Skeletal muscle satellite cell (primary cell): ENCODE results near the gene RTCB. TPM values are rescaled to one million over a fixed set of nuclear protein-coding genes. Genes with fewer than 3 reads are reported as not detected.

Experiments used
- H3K27me3 ChIP-seq: 2 replicates; pipeline ENCODE4 v1.7.0; 2013; ENCODE audit warnings: low read length; ENCODE audit not compliant: control insufficient read depth, insufficient read depth
- H3K36me3 ChIP-seq: 2 replicates; pipeline ENCODE4 v1.7.0; 2013; ENCODE audit warnings: mild to moderate bottlenecking, control low read depth, low read length; ENCODE audit not compliant: insufficient read depth
- H3K4me1 ChIP-seq: 2 replicates; pipeline ENCODE4 v1.7.0; 2013; ENCODE audit warnings: low read length; ENCODE audit not compliant: control insufficient read depth, insufficient read depth
- H3K4me2 ChIP-seq: 2 replicates; pipeline ENCODE4 v1.7.0; 2013; ENCODE audit warnings: mild to moderate bottlenecking, low read length
- H3K4me3 ChIP-seq: 2 replicates; pipeline ENCODE4 v1.7.0; 2013; ENCODE audit warnings: low read length
- H3K9ac ChIP-seq: 2 replicates; pipeline ENCODE4 v1.7.0; 2013; ENCODE audit warnings: mild to moderate bottlenecking, low read depth, low read length, moderate library complexity
- H3K9me3 ChIP-seq: replicated peaks from 2 replicates; pipeline ENCODE4 v1.7.0; 2013; ENCODE audit warnings: mild to moderate bottlenecking, control low read depth, low read length
- total RNA-seq: library from RNA; depleted of rRNA; stranded (reverse); fragments of >200 nt; gene quantifications from 2 replicates; pipeline ENCODE4 v1.2.3, GENCODE V29; 2012; rRNA removed

Gene RTCB
- total RNA-seq = 80.6 and 101 TPM in 2 replicates

DNA sequence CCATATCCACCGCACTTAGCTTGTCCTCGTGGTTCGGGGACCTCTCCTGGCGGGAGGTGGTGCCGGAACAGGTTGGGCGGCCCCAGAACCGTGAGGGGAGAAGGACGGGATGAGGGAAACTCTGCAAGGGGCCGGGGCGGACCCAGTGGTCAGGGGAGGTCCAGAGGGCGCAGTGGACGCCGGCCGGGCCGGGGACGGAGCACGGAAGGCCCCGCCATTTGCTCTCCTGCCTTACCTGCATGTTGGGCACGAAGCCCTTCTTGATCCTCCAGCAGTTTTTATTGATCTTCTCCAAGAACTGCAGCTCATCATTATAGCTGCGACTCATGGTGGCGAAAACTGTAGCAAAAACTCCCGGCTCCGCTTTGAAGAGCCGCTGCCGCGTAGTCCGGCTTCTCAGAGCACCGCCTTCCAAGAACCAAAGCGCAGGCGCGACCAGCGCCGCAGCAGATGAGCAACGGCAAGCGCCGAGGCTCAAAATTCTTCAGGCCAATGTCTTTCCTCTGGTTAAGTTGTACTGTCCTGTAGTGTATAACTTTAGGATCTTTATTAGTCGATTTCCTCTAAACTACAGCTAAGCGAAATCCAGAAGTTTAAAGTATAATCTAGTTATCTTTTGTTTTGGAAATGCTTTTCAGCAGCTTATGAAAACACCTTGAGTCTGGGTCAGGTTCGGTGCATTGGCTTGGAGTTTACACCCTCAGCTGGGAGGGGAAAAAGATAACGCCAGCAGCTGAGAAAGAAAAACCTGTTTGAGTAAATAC lies at the start of gene RTCB:
Gene RTCB (minus strand): TSS at position 419 of the 764 bp plus-strand sequence. CDS start 91 bp downstream, at position 328.
- Histone ChIP-seq H3K4me1 (peaks cover 12% of the 10 kb centered on the region), H3K9me3 (no peaks in the 10 kb centered on the region), H3K9ac (peak within 1 kb of the TSS; percentile 93), H3K27me3 (peaks cover 20% of the 10 kb centered on the region), H3K4me3 (peak within 1 kb of the TSS; percentile 88), H3K36me3 (peaks cover 22% of the 10 kb centered on the region), H3K4me2 (peak within 1 kb of the TSS; percentile 98)

- no peaks in the 10 kb centered on the region for H3K9me3 ChIP-seq
- H3K9ac ChIP-seq = no peak overlapping the region
- no peaks in the 10 kb centered on the region for H3K36me3 ChIP-seq
- H3K4me2 ChIP-seq = no peak overlapping the region
- no peak overlapping the region for H3K4me3 ChIP-seq
- no peaks in the 10 kb centered on the region for H3K4me1 ChIP-seq
- H3K27me3 ChIP-seq = peaks cover 53% of the 10 kb centered on the region
Observed at GRCh38 chr22:32457031-32457430, 45.0 kb upstream of the RTCB start.

DNA sequence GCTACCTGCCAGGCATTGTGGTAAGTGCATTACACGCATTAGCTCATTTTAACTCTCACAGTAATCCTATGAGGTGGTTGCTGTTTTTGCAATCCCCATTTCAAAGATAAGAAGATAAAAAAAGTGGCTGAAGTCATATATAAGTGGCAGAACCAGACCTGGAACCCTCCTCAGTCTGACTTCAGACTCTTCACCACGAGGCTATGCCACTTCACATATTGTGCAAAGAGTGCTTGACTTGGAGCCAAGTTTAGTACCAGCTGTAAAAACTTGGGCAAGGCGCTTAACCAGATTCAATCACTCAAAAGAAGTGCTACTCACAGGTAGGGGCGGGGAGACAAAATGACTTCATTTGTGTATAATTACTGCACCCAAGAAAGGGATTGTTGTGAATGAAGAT lies 36.9 kb upstream of the RTCB start:
- Histone ChIP-seq H3K36me3 (no peaks in the 10 kb centered on the region), H3K4me3 (no peak overlapping the region), H3K27me3 (peaks cover 13% of the 10 kb centered on the region)

DNA sequence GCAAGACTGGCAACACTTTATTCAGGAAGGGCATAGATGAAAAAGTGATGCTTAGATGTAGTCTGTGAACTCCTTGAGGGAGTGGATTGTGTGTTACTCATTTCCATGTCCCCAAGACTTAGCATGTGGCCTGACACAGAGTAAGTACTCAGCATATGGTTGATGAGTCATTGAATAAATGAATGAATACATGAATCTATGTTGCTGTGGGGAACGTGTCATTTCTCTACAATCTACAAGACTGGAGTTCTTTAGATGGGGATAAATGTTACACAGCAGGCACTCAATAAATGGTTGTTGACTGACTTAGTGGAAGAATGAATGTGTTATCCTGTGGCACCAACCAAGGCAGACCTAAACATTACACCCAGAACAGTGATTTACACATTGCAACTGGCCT lies 34.3 kb upstream of the RTCB start:
- H3K4me2 ChIP-seq = no peak overlapping the region
- no peaks in the 10 kb centered on the region for H3K9me3 ChIP-seq
- H3K4me1 ChIP-seq = no peaks in the 10 kb centered on the region
- no peak overlapping the region for H3K4me3 ChIP-seq
- H3K9ac ChIP-seq = no peak overlapping the region
- H3K27me3 ChIP-seq = peaks cover 20% of the 10 kb centered on the region
- H3K36me3 ChIP-seq = no peaks in the 10 kb centered on the region

More for the DNA sequence above, 36.9 kb upstream of the RTCB start:
- no peak overlapping the region for H3K4me2 ChIP-seq
- H3K9me3 ChIP-seq = no peaks in the 10 kb centered on the region
- no peaks in the 10 kb centered on the region for H3K4me1 ChIP-seq
- H3K9ac ChIP-seq = no peak overlapping the region

GRCh38 chr22:32444068-32444467 lies 32.0 kb upstream of the RTCB start:
- H3K36me3 ChIP-seq = no peaks in the 10 kb centered on the region
- peaks cover 21% of the 10 kb centered on the region for H3K27me3 ChIP-seq
- no peaks in the 10 kb centered on the region for H3K9me3 ChIP-seq
- no peak overlapping the region for H3K4me2 ChIP-seq
- no peak overlapping the region for H3K9ac ChIP-seq
- no peaks in the 10 kb centered on the region for H3K4me1 ChIP-seq
- H3K4me3 ChIP-seq = no peak overlapping the region

DNA sequence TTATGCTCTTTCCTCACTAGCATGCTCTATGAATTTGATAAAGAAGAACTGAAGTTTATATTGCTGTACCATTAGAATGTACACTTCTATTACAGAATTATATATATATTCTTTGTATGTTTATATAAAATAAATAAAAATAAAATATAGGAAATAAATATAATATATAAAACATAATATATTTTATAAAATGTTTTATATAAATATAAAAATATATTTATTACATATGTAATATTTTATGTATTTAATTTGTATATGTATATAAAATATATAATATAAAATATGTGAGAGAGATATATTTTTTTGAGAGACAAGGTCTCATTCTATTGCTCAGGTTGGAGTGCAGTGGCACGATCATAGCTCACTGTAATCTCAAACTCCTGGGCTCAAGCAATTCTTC lies 18.3 kb upstream of the RTCB start:
- Histone ChIP-seq H3K9ac (no peak overlapping the region), H3K9me3 (no peaks in the 10 kb centered on the region), H3K27me3 (peaks cover 19% of the 10 kb centered on the region), H3K4me1 (no peaks in the 10 kb centered on the region), H3K36me3 (no peaks in the 10 kb centered on the region), H3K4me3 (no peak overlapping the region), H3K4me2 (no peak overlapping the region)

DNA sequence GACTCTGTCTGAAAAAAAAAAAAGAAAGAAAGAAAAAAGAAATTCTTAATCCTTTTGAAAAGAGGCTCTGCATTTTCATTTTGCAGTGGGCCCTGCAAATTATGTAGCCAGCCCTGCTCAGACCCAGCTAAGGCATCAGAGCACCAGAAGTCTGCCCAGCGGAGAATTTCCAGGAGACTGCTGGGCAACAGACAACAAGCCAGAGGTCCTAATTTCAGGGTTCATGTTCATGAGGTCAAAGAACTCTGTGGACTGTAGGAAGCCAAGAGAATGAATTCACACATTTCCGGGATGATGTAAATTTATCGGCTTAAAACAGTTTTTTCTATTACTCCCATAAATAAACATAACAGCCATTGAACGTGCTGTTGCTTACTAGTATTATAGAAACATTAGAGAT lies 14.8 kb upstream of the RTCB start:
- Histone ChIP-seq H3K9ac (no peak overlapping the region), H3K36me3 (no peaks in the 10 kb centered on the region), H3K4me3 (no peak overlapping the region), H3K9me3 (no peaks in the 10 kb centered on the region), H3K4me1 (no peaks in the 10 kb centered on the region), H3K27me3 (peaks cover 30% of the 10 kb centered on the region), H3K4me2 (no peak overlapping the region)

GRCh38 chr22:32423664-32424063 lies 11.6 kb upstream of the RTCB start:
- H3K9ac ChIP-seq = no peak overlapping the region
- no peak overlapping the region for H3K4me3 ChIP-seq

DNA sequence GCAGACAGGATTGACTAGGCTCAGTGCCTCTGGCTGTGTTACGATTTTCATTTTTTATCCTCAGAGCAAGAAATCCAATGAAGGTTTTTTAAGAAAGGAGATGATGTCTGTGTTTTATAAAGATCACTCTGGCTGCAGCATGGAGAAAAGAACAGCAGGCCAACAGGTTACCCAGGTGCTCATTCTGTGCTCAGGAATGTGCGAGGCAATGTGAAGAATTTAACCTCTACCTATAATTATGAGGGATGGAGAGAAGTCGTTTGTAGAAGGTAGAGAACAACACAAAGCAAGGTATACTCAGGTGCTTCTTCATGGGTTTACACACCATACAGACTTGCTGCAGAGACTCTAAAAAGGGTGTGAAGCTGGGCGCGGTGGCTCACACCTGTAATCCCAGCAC lies 10.0 kb upstream of the RTCB start:
- Histone ChIP-seq H3K27me3 (peaks cover 49% of the 10 kb centered on the region), H3K4me3 (no peak overlapping the region), H3K9ac (no peak overlapping the region), H3K9me3 (no peaks in the 10 kb centered on the region), H3K36me3 (no peaks in the 10 kb centered on the region), H3K4me2 (no peak overlapping the region), H3K4me1 (no peaks in the 10 kb centered on the region)

More at GRCh38 chr22:32423664-32424063, 11.6 kb upstream of the RTCB start:
- no peaks in the 10 kb centered on the region for H3K9me3 ChIP-seq
- peaks cover 46% of the 10 kb centered on the region for H3K27me3 ChIP-seq
- no peaks in the 10 kb centered on the region for H3K36me3 ChIP-seq
- no peak overlapping the region for H3K4me2 ChIP-seq
- H3K4me1 ChIP-seq = no peaks in the 10 kb centered on the region

DNA sequence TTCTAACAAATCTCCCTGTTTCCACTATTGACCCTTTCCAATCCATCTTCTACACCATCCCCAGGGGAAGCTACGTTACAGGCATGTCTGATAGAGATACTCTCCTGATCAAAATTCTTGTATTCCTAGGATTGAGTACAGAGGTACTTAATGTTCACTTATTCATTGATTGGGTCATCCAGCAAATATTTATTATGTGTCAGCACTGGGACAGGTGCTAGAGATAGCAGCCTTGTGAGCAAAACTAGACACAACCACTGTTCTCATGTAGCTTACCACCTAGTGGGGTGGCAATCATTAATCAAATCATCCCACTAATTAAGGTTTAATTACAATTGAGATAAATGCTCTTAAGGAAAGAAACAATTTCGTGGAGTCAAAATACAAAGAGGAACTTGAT lies 9.4 kb upstream of the RTCB start:
- Histone ChIP-seq H3K9me3 (no peaks in the 10 kb centered on the region), H3K27me3 (peaks cover 53% of the 10 kb centered on the region), H3K4me3 (no peak overlapping the region), H3K4me1 (no peaks in the 10 kb centered on the region), H3K9ac (no peak overlapping the region), H3K4me2 (no peak overlapping the region), H3K36me3 (no peaks in the 10 kb centered on the region)

GRCh38 chr22:32417906-32418305 lies 5.9 kb upstream of the RTCB start:
- no peaks in the 10 kb centered on the region for H3K36me3 ChIP-seq
- peaks cover 49% of the 10 kb centered on the region for H3K27me3 ChIP-seq
- H3K9me3 ChIP-seq = no peaks in the 10 kb centered on the region
- H3K4me3 ChIP-seq = no peak overlapping the region
- H3K4me2 ChIP-seq = no peak overlapping the region
- no peak overlapping the region for H3K9ac ChIP-seq
- no peaks in the 10 kb centered on the region for H3K4me1 ChIP-seq

DNA sequence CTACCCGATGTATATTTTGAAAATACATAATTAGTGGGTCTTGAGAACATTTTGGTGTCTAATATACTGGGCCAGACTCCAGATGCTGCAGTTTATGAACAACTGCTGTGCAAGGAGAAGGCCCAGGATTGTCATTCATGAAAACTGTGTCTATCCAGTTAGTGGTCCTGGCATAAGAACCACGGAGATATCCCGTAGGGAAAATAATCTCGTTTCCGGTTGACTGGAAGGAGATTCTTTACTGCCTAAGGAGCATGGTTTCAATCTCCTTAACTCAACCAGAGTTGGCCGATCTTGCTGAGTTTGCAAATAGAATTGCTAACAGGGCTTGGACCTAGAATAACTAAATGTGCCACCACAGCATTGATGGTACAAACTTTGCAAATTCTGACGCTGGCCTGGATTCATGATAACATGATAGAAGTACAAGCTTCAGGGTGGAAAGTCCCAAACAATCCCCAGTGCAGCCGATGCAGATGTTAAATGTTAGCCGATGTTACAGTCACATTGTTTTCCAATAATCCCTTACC lies 4.6 kb upstream of the RTCB start:
- Histone ChIP-seq H3K4me1 (no peaks in the 10 kb centered on the region), H3K9ac (no peak overlapping the region), H3K4me2 (no peak overlapping the region), H3K27me3 (peaks cover 40% of the 10 kb centered on the region), H3K36me3 (no peaks in the 10 kb centered on the region), H3K4me3 (no peak overlapping the region), H3K9me3 (no peaks in the 10 kb centered on the region)
